Measurements from ENCODE around the gene PC.

The PC gene

GRCh38 chr11:66861774-66862558 is 96.2 kb downstream of the PC start:
- Histone ChIP-seq H3K9me3 (ENCODE audit: severe bottlenecking) (no peaks in the 10 kb centered on the region), H3K27ac (ENCODE audit: poor library complexity, severe bottlenecking) (no peak overlapping the region), H3K4me3 (ENCODE audit: severe bottlenecking) (no peak overlapping the region), H3K4me1 (ENCODE audit: insufficient read depth, poor library complexity, severe bottlenecking) (no peaks in the 10 kb centered on the region), H3K27me3 (ENCODE audit: insufficient read depth, poor library complexity, severe bottlenecking) (no peaks in the 10 kb centered on the region), H3K36me3 (ENCODE audit: low read depth) (peaks cover 30% of the 10 kb centered on the region)
- DNase-seq (ENCODE audit: low spot score) (no peak), ATAC-seq (ENCODE audit: low read depth) (no peak)
- no peak for TF ChIP-seq CTCF (IDR thresholded peaks at IDR 0.05; ENCODE audit: poor library complexity, severe bottlenecking)

- Histone ChIP-seq H3K9me3 (ENCODE audit: severe bottlenecking) (no peaks in the 10 kb centered on the region), H3K27me3 (ENCODE audit: insufficient read depth, poor library complexity, severe bottlenecking) (no peaks in the 10 kb centered on the region), H3K36me3 (ENCODE audit: low read depth) (peaks cover 30% of the 10 kb centered on the region), H3K4me3 (ENCODE audit: severe bottlenecking) (no peak overlapping the region), H3K4me1 (ENCODE audit: insufficient read depth, poor library complexity, severe bottlenecking) (no peaks in the 10 kb centered on the region), H3K27ac (ENCODE audit: poor library complexity, severe bottlenecking) (no peak overlapping the region)
- ATAC-seq (ENCODE audit: low read depth) (no peak), DNase-seq (ENCODE audit: low spot score) (no peak)
- no peak for TF ChIP-seq CTCF (IDR thresholded peaks at IDR 0.05; ENCODE audit: poor library complexity, severe bottlenecking)
These were observed 97.0 kb downstream of the PC start for GRCh38 chr11:66861038-66861773.

- Histone ChIP-seq H3K27ac (ENCODE audit: poor library complexity, severe bottlenecking) (no peak overlapping the region), H3K9me3 (ENCODE audit: severe bottlenecking) (no peaks in the 10 kb centered on the region), H3K4me1 (ENCODE audit: insufficient read depth, poor library complexity, severe bottlenecking) (no peaks in the 10 kb centered on the region), H3K27me3 (ENCODE audit: insufficient read depth, poor library complexity, severe bottlenecking) (no peaks in the 10 kb centered on the region), H3K4me3 (ENCODE audit: severe bottlenecking) (no peak overlapping the region), H3K36me3 (ENCODE audit: low read depth) (peaks cover 30% of the 10 kb centered on the region)
- TF ChIP-seq CTCF (IDR thresholded peaks at IDR 0.05; ENCODE audit: poor library complexity, severe bottlenecking) = no peak
- ATAC-seq (ENCODE audit: low read depth) (no peak), DNase-seq (ENCODE audit: low spot score) (no peak)
These were observed 97.7 kb downstream of the PC start for GRCh38 chr11:66860449-66860831.

GRCh38 chr11:66859686-66860448 is 98.3 kb downstream of the PC start:
- Histone ChIP-seq H3K36me3 (ENCODE audit: low read depth) (peaks cover 30% of the 10 kb centered on the region), H3K27ac (ENCODE audit: poor library complexity, severe bottlenecking) (no peak overlapping the region), H3K4me3 (ENCODE audit: severe bottlenecking) (no peak overlapping the region), H3K9me3 (ENCODE audit: severe bottlenecking) (no peaks in the 10 kb centered on the region), H3K27me3 (ENCODE audit: insufficient read depth, poor library complexity, severe bottlenecking) (no peaks in the 10 kb centered on the region), H3K4me1 (ENCODE audit: insufficient read depth, poor library complexity, severe bottlenecking) (no peaks in the 10 kb centered on the region)
- DNase-seq (ENCODE audit: low spot score) = no peak
- no peak for ATAC-seq (ENCODE audit: low read depth)
- TF ChIP-seq CTCF (IDR thresholded peaks at IDR 0.05; ENCODE audit: poor library complexity, severe bottlenecking) = no peak
